Mesendoderm (in vitro differentiated cells): Measurements from ENCODE around the gene SRC.

Experiments used
- DNase-seq: peaks from one replicate; pipeline ENCODE4 v3.0.0; 2013
- H2AK5ac ChIP-seq: 2 replicates; pipeline ENCODE4 v1.6.1; 2013; ENCODE audit warnings: low read length, inconsistent platforms
- H2BK120ac ChIP-seq: 2 replicates; pipeline ENCODE4 v1.6.1; 2013; ENCODE audit warnings: low read depth, mild to moderate bottlenecking, low read length, moderate library complexity, mixed read lengths
- H2BK15ac ChIP-seq: replicated peaks from 2 replicates; pipeline ENCODE4 v1.6.1; 2013; ENCODE audit warnings: low read depth, mild to moderate bottlenecking, moderate library complexity
- H2BK5ac ChIP-seq: 2 replicates; pipeline ENCODE4 v1.6.1; 2013; ENCODE audit warnings: low read length, inconsistent platforms
- H3K18ac ChIP-seq: 2 replicates; pipeline ENCODE4 v1.6.1; 2013; ENCODE audit warnings: mild to moderate bottlenecking, low read length, mixed read lengths
- H3K23ac ChIP-seq: one replicate; pipeline ENCODE4 v1.6.1; 2013; ENCODE audit warnings: low read length
- H3K27ac ChIP-seq: 2 replicates; pipeline ENCODE4 v1.5.1; 2013; ENCODE audit warnings: low read depth, mild to moderate bottlenecking, inconsistent platforms, low read length, moderate library complexity
- H3K27me3 ChIP-seq: 2 replicates; pipeline ENCODE4 v1.6.1; 2013; ENCODE audit warnings: low read length, control low read depth, mild to moderate bottlenecking, inconsistent platforms; ENCODE audit not compliant: insufficient read depth, poor library complexity
- H3K36me3 ChIP-seq: 2 replicates; pipeline ENCODE4 v1.6.1; 2013; ENCODE audit warnings: low read length, inconsistent platforms; ENCODE audit not compliant: control insufficient read depth, insufficient read depth
- H3K4ac ChIP-seq: one replicate; pipeline ENCODE4 v1.6.1; 2013; ENCODE audit warnings: low read depth, mild to moderate bottlenecking, low read length, moderate library complexity
- H3K4me1 ChIP-seq: 2 replicates; pipeline ENCODE4 v1.6.1; 2013; ENCODE audit warnings: low read depth, low read length, inconsistent platforms; ENCODE audit not compliant: control insufficient read depth
- H3K4me2 ChIP-seq: 2 replicates; pipeline ENCODE4 v1.6.1; 2013; ENCODE audit warnings: low read length
- H3K4me3 ChIP-seq: 2 replicates; pipeline ENCODE4 v1.5.1; 2013; ENCODE audit warnings: mild to moderate bottlenecking, low read length
- H3K56ac ChIP-seq: one replicate; pipeline ENCODE4 v1.6.1; 2013; ENCODE audit warnings: low read length
- H3K79me1 ChIP-seq: 2 replicates; pipeline ENCODE4 v1.6.1; 2013; ENCODE audit warnings: low read length, inconsistent platforms
- H3K79me2 ChIP-seq: 2 replicates; pipeline ENCODE4 v1.6.1; 2013; ENCODE audit warnings: mild to moderate bottlenecking, low read length; ENCODE audit not compliant: control insufficient read depth, insufficient read depth
- H3K9ac ChIP-seq: 2 replicates; pipeline ENCODE4 v1.6.1; 2013; ENCODE audit warnings: low read length, inconsistent platforms
- H4K5ac ChIP-seq: one replicate; pipeline ENCODE4 v1.6.1; 2013; ENCODE audit warnings: low read length
- H4K8ac ChIP-seq: one replicate; pipeline ENCODE4 v1.6.1; 2013; ENCODE audit warnings: low read depth, mild to moderate bottlenecking, control low read depth, low read length, moderate library complexity
- WGBS: extraction: QIAGEN DNeasy Blood & Tissue Kit; methylation state at CpG from one replicate; pipeline ENCODE4 v1.1.7; 2013; ENCODE audit warnings: low lambda C conversion rate, missing lambda C conversion rate; ENCODE audit not compliant: insufficient coverage; ENCODE audit errors: extremely low coverage; 5-methylcytosine and 5-hydroxymethylcytosine counted together

SRC gene

DNA sequence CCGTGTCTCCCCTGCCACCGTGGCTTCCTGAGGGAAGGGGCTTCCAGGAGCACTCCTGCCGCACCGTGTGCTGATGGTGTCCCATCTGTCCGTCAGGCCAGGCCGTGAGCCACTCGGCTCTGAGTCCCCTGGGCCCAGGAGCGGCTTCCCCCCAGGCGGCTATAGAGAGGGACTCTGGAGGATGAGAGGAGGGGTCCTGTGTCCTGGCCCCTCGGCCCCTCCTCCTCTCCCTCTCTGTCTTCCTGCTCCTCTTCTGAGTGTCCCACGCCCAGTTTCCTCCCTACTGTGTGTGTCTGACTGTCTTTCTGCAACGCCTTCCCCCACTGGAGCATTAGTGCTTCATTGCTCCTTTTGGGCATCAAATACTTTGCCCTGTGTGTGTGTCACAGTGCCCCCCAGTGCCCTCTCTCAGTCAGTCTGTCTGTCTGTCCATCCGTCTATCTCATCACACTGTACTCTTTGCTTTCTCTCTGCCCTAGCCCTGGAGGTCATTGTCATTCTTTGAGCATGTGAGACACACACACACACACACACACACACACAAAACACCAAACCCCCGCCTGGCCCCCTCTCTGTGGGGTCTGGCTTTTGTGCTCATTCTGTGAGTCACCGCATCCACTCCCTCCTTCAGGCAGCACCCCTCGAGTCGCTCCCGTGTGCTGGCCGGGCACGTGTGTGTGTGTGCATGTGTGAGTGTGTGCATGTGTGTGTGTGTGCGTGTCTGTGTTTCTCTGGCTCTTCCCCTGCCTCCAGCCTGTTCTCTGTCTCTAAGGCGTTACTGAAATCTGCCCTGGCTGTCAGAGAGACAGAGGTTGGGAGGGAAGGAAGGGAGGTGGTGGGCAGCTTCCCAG lies 71.9 kb downstream of the SRC start:
- H3K4me2 ChIP-seq: no peak overlapping the region
- no peak overlapping the region for H3K56ac ChIP-seq
- H3K79me1 ChIP-seq: no peaks in the 10 kb centered on the region
- H2BK5ac ChIP-seq: no peak overlapping the region
- no peak overlapping the region for H3K27ac ChIP-seq
- no peaks in the 10 kb centered on the region for H3K79me2 ChIP-seq
- H3K18ac ChIP-seq: no peak overlapping the region
- H3K4me3 ChIP-seq: no peak overlapping the region
- H3K27me3 ChIP-seq: peaks cover 3% of the 10 kb centered on the region
- no peak overlapping the region for H4K5ac ChIP-seq
- H4K8ac ChIP-seq: no peak overlapping the region
- H3K4ac ChIP-seq: no peak overlapping the region
- H2BK15ac ChIP-seq: no peak overlapping the region
- H2AK5ac ChIP-seq: no peak overlapping the region
- H3K23ac ChIP-seq: no peak overlapping the region
- DNase-seq: no peak
- no peaks in the 10 kb centered on the region for H3K36me3 ChIP-seq
- H3K4me1 ChIP-seq: no peaks in the 10 kb centered on the region
- WGBS: no CpG with 5 or more reads among the region's 22 CpGs
- no peak overlapping the region for H2BK120ac ChIP-seq
- H3K9ac ChIP-seq: no peak overlapping the region

DNA sequence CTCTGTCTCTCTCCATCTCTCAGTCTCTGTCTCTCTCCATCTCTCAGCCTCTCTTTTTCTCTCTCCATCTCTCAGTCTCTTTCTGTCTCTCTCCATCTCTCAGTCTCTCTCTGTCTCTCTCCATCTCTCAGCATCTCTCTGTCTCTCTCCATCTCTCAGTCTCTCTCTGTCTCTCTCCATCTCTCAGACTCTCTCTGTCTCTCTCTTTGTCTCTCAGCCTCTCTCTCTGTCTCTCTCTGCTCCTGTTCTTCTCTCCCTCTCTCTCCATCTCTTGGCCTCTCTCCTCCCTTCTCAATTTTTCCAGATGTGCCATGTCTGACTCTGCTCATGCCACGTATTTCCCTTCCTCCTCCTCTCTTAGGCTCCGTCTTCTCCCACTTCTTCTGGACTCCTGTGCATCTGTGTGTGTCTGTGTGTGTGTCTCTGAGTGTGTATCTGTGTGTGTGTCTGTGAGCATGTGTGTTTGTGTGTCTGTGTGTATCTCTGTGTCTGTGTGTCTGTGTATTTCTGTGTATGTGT lies 72.7 kb downstream of the SRC start:
- H3K4me1 ChIP-seq: no peaks in the 10 kb centered on the region
- no peak for DNase-seq
- H3K36me3 ChIP-seq: no peaks in the 10 kb centered on the region
- no peak overlapping the region for H3K4me2 ChIP-seq
- H2BK15ac ChIP-seq: no peak overlapping the region
- H2AK5ac ChIP-seq: no peak overlapping the region
- H3K27me3 ChIP-seq: peaks cover under 1% of the 10 kb centered on the region
- H2BK120ac ChIP-seq: no peak overlapping the region
- H3K4me3 ChIP-seq: no peak overlapping the region
- no peaks in the 10 kb centered on the region for H3K79me1 ChIP-seq
- whole genome bisulfite sequencing: no CpG with 5 or more reads among the region's 2 CpGs
- H2BK5ac ChIP-seq: no peak overlapping the region
- H4K8ac ChIP-seq: no peak overlapping the region
- H3K27ac ChIP-seq: no peak overlapping the region
- H3K56ac ChIP-seq: no peak overlapping the region
- H3K4ac ChIP-seq: no peak overlapping the region
- no peak overlapping the region for H3K23ac ChIP-seq
- H3K9ac ChIP-seq: no peak overlapping the region
- H4K5ac ChIP-seq: no peak overlapping the region
- H3K18ac ChIP-seq: no peak overlapping the region
- no peaks in the 10 kb centered on the region for H3K79me2 ChIP-seq

DNA sequence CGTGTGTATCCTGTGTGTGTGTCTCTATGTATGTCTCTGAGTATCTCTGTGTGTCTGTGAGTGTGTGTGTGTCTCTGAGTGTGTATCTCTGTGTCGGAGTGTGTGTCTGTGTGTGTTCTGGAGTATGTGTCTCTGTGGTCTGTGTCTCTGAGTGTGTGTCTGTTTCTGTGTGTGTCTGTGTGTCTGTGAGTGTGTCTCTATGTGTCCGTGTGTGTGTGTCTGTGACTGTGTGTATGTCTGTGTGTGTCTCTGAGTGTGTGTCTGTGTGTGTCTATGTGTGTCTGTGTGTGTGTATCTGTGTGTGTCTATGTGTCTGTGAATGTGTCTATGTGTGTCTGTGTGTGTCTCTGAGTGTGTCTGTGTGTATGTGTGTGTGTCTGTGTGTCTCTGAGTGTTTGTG lies 73.4 kb downstream of the SRC start:
- DNase-seq: no peak
- H2BK120ac ChIP-seq: no peak overlapping the region
- no peak overlapping the region for H3K4ac ChIP-seq
- WGBS: no CpG with 5 or more reads among the region's 3 CpGs
- H2AK5ac ChIP-seq: peak overlapping the region; percentile 27
- no peak overlapping the region for H2BK15ac ChIP-seq
- no peak overlapping the region for H4K5ac ChIP-seq
- H3K79me1 ChIP-seq: no peaks in the 10 kb centered on the region
- H3K23ac ChIP-seq: no peak overlapping the region
- H3K79me2 ChIP-seq: no peaks in the 10 kb centered on the region
- H3K56ac ChIP-seq: no peak overlapping the region
- no peaks in the 10 kb centered on the region for H3K27me3 ChIP-seq
- H3K9ac ChIP-seq: no peak overlapping the region
- no peak overlapping the region for H3K4me3 ChIP-seq
- H3K4me1 ChIP-seq: no peaks in the 10 kb centered on the region
- no peak overlapping the region for H3K18ac ChIP-seq
- H2BK5ac ChIP-seq: no peak overlapping the region
- no peaks in the 10 kb centered on the region for H3K36me3 ChIP-seq
- H4K8ac ChIP-seq: no peak overlapping the region
- H3K4me2 ChIP-seq: no peak overlapping the region
- no peak overlapping the region for H3K27ac ChIP-seq

DNA sequence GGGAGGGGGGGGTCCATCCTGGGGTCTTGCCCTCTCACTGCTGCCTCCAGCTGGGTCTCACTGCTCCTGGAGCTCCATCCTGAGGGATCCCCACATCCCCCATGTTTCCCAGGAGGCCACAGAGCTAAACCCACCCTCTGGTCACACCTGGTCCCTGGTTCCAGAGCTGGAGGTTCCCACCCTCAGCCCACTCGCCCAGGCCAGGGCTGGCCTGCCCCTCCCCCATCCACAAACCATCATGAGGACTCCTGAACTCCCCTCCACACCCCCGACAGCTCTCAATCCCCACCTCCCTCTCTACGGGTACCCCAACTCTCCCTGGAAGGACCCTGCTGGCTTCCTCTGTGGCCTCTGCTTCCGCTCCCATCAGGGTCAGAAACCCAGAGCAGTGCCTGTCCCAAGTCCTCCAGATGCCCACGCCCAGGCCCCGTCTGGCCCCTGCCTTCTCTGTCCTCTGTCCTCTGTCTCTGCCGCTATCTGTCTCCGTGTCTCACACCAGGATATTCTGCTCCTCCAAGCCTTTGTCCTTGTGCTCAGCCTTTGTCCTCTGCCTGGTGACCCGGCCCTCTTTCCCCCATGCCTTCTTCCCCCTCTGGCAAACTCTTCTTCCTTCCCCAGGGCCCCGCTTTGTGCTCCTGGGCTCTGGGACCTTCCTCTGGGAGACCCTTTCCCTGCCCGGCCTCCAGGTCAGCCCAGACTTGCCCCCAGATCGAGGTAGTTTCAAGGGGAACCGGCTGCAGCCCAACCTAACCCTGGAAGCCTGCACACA lies 74.0 kb downstream of the SRC start:
- Histone ChIP-seq H3K23ac (no peak overlapping the region), H2BK5ac (peak overlapping the region; percentile 22), H4K5ac (no peak overlapping the region), H3K79me2 (no peaks in the 10 kb centered on the region), H3K18ac (no peak overlapping the region), H3K56ac (peak overlapping the region; percentile 36), H2AK5ac (peak overlapping the region; percentile 27), H3K36me3 (no peaks in the 10 kb centered on the region), H3K4ac (no peak overlapping the region), H2BK15ac (no peak overlapping the region), H3K27me3 (no peaks in the 10 kb centered on the region), H2BK120ac (no peak overlapping the region), H3K4me2 (no peak overlapping the region), H3K4me1 (no peaks in the 10 kb centered on the region), H3K79me1 (no peaks in the 10 kb centered on the region), H3K9ac (no peak overlapping the region), H3K4me3 (no peak overlapping the region), H4K8ac (no peak overlapping the region), H3K27ac (no peak overlapping the region)
- WGBS: no CpG with 5 or more reads among the region's 13 CpGs
- no peak for DNase-seq

DNA sequence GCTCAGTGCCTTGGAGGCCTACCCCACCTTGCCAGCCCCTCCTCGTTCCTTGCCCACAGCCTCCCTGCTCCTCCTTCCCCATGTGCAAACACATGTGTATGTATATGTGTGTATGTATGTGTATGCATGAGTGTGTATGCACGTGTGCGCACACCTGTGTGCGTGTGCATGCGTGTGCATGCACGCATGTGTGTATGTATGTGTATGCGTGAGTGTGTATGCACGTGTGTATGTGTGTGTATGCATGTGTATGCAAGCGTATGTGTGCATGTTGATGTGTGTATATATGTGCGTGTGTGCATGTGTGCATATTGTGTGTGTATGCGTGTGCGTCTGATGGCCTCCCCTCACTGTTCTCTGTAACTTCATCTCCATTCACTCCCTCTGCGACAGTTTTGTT lies 74.7 kb downstream of the SRC start:
- Histone ChIP-seq H3K27ac (no peak overlapping the region), H3K4me3 (no peak overlapping the region), H3K36me3 (no peaks in the 10 kb centered on the region)

More for the DNA sequence above, 74.7 kb downstream of the SRC start:
- Histone ChIP-seq H2BK120ac (no peak overlapping the region), H3K4me2 (no peak overlapping the region), H3K79me2 (no peaks in the 10 kb centered on the region), H3K4me1 (no peaks in the 10 kb centered on the region), H3K79me1 (no peaks in the 10 kb centered on the region), H4K8ac (no peak overlapping the region), H3K23ac (no peak overlapping the region), H3K18ac (no peak overlapping the region), H3K56ac (peak overlapping the region; percentile 22), H3K27me3 (no peaks in the 10 kb centered on the region), H2BK5ac (no peak overlapping the region), H4K5ac (no peak overlapping the region), H3K4ac (no peak overlapping the region), H3K9ac (no peak overlapping the region), H2BK15ac (no peak overlapping the region), H2AK5ac (no peak overlapping the region)
- no peak for DNase-seq
- whole genome bisulfite sequencing: no CpG with 5 or more reads among the region's 13 CpGs
